Measurements from ENCODE around the gene LAMA2.

DNA sequence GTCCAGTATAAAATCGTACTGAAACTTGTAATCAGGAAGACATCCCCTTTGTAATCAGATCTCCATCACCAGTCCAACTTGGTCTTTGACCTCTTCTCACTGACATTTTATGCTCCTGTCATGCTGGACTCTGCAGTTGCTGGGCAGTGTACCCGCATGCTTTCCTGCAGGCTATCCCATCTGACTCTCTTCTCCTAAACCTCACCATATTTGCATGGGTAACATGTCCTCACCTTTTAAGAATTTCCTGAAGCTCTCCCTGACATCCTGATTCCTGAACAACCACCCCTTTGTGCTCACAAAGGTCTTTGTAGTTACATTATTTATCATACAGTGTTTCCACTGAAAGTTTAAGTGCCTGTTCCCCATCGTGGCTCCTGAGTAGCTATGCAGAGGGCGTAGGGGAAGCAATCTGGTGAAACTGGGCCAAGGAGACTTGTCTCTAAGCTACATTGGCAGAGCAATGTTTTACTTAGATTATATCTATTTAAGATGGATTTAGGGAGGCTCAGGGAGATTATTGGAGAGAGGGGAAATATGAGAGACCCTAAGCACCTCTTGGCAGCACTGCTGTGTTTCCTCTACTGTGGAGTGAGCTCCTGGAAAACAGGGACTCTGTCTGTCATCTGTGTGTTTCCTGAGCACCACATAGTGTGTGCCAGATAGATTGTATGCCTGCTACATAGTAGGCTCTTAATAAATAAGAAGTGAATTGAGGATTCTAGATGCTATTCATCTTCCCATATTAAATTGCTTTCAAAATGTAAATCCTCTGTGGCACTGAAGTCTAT lies 124.0 kb downstream of the LAMA2 start:
- TF ChIP-seq, protein P1, sequence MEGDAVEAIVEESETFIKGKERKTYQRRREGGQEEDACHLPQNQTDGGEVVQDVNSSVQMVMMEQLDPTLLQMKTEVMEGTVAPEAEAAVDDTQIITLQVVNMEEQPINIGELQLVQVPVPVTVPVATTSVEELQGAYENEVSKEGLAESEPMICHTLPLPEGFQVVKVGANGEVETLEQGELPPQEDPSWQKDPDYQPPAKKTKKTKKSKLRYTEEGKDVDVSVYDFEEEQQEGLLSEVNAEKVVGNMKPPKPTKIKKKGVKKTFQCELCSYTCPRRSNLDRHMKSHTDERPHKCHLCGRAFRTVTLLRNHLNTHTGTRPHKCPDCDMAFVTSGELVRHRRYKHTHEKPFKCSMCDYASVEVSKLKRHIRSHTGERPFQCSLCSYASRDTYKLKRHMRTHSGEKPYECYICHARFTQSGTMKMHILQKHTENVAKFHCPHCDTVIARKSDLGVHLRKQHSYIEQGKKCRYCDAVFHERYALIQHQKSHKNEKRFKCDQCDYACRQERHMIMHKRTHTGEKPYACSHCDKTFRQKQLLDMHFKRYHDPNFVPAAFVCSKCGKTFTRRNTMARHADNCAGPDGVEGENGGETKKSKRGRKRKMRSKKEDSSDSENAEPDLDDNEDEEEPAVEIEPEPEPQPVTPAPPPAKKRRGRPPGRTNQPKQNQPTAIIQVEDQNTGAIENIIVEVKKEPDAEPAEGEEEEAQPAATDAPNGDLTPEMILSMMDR (IDR thresholded peaks at IDR 0.05), result no peak
- TF ChIP-seq YY1 (IDR thresholded peaks at IDR 0.05; ENCODE audit: low read depth) (no peak), GABPA (IDR thresholded peaks at IDR 0.05; ENCODE audit: low read depth) (no peak), EP300 (IDR thresholded peaks at IDR 0.05; ENCODE audit: borderline replicate concordance in 1 of 2, low read depth in 1 of 2, low read length in 1 of 2) (no peak), RFX5 (IDR thresholded peaks at IDR 0.05; ENCODE audit: low read length) (no peak), NRF1 (IDR thresholded peaks at IDR 0.05; ENCODE audit: low read depth, low read length) (no peak), SMC3 (IDR thresholded peaks at IDR 0.05; ENCODE audit: low read depth, low read length) (no peak)

All from SK-N-SH (cell line).